Tibial nerve (tissue), 4 donors: Measurements from ENCODE around the gene MPZL3. TPM values are rescaled to one million over a fixed set of nuclear protein-coding genes. Genes with fewer than 3 reads are reported as not detected.
"Not testable (repeated sequence)": the region's sequence is repeated elsewhere in the genome, so short reads cannot be mapped to it uniquely, and the experiment has no call there.

Experiments
- DNase-seq, 2 donors: peaks; one replicate each; pipeline ENCODE4 v3.0.0-alpha.2; 2019; ENCODE audit warnings: low spot score in 2 of 2
- H3K27ac ChIP-seq, 4 donors: fragments of 200-600 bp; sonication (generic) in 3 of 4; one replicate each; pipeline ENCODE4 v1.5.1; 2017 to 2019; ENCODE audit warnings: mild to moderate bottlenecking in 1 of 4
- H3K27me3 ChIP-seq, 2 donors: fragments of 200-600 bp; sonication (generic) in 1 of 2; one replicate each; pipeline versions ENCODE4 v1.5.1 to v1.6.0; 2017 to 2019
- H3K36me3 ChIP-seq, 3 donors: fragments of 200-600 bp; sonication (generic); one replicate each; pipeline ENCODE4 v1.5.1; 2018 to 2019
- H3K4me1 ChIP-seq, 4 donors: fragments of 200-600 bp; sonication (generic) in 3 of 4; one replicate each; pipeline ENCODE4 v1.5.1; 2017 to 2019
- H3K4me3 ChIP-seq, 4 donors: fragments of 200-600 bp; sonication (generic) in 3 of 4; one replicate each; pipeline ENCODE4 v1.5.1; 2017 to 2019; ENCODE audit warnings: mild to moderate bottlenecking in 1 of 4, moderate library complexity in 1 of 4
- H3K9me3 ChIP-seq, 4 donors: fragments of 200-600 bp; sonication (generic) in 3 of 4; one replicate each; pipeline ENCODE4 v1.5.1; 2017 to 2019
- EP300 ChIP-seq, 2 donors: sonication (generic); formaldehyde crosslinking; IDR thresholded peaks; one replicate each; pipeline ENCODE4 v1.6.1; 2017; ENCODE audit warnings: antibody characterized with exemption in 2 of 2, mild to moderate bottlenecking in 1 of 2
- POLR2A ChIP-seq, 2 donors: fragments of 450-650 bp; IDR thresholded peaks; one replicate each; pipeline ENCODE4 v1.6.1; 2017; ENCODE audit warnings: antibody characterized with exemption in 2 of 2, mild to moderate bottlenecking in 2 of 2, moderate library complexity in 2 of 2
- WGBS, 2 donors: methylation state at CpG; one replicate each; pipeline ENCODE4 v1.1.5; 2018; 5-methylcytosine and 5-hydroxymethylcytosine counted together
- small RNA-seq: library from RNA; depleted of rRNA; stranded (forward); fragments of <200 nt; gene quantifications from one replicate; pipeline ENCODE3, GENCODE V24; 2016
- total RNA-seq, 4 donors: library from RNA; depleted of rRNA; stranded (reverse); fragments of >200 nt; gene quantifications; one replicate each; pipeline ENCODE4 v1.1.0, GENCODE V29; 2016
- TF ChIP-seq, protein P1 (sequence below), 5 experiments: fragments of 200-600 bp in 3 of 5; fragments of 450-650 bp in 2 of 5; sonication (generic) in 3 of 5; IDR thresholded peaks; one replicate each; pipeline ENCODE4 v1.5.1; 2016 to 2019; ENCODE audit warnings: antibody characterized with exemption in 5 of 5, mild to moderate bottlenecking in 3 of 5, moderate library complexity in 2 of 5

The MPZL3 gene
- total RNA-seq, 4 donors from 2014 or later = 0.87 to 3.1 (median 1.9) TPM

- Histone ChIP-seq H3K4me3 (no peak overlapping the region), H3K9me3 (peaks cover 0 to 5% (median 0%) of the 10 kb centered on the region in 4 donors), H3K4me1 (no peaks in the 10 kb centered on the region), H3K27me3 (no peaks in the 10 kb centered on the region), H3K36me3 (no peaks in the 10 kb centered on the region), H3K27ac (no peak overlapping the region)
- TF ChIP-seq, protein P1, sequence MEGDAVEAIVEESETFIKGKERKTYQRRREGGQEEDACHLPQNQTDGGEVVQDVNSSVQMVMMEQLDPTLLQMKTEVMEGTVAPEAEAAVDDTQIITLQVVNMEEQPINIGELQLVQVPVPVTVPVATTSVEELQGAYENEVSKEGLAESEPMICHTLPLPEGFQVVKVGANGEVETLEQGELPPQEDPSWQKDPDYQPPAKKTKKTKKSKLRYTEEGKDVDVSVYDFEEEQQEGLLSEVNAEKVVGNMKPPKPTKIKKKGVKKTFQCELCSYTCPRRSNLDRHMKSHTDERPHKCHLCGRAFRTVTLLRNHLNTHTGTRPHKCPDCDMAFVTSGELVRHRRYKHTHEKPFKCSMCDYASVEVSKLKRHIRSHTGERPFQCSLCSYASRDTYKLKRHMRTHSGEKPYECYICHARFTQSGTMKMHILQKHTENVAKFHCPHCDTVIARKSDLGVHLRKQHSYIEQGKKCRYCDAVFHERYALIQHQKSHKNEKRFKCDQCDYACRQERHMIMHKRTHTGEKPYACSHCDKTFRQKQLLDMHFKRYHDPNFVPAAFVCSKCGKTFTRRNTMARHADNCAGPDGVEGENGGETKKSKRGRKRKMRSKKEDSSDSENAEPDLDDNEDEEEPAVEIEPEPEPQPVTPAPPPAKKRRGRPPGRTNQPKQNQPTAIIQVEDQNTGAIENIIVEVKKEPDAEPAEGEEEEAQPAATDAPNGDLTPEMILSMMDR (IDR thresholded peaks at IDR 0.05) = no peak
- TF ChIP-seq EP300 (IDR thresholded peaks at IDR 0.05) (no peak), POLR2A (IDR thresholded peaks at IDR 0.05) (no peak)
- DNase-seq = no peak
- 71 to 80% methylated on average over 6 of the region's 6 CpGs for WGBS, 2 donors
Observed at GRCh38 chr11:118186346-118187107, 65.6 kb downstream of the MPZL3 start.

DNA sequence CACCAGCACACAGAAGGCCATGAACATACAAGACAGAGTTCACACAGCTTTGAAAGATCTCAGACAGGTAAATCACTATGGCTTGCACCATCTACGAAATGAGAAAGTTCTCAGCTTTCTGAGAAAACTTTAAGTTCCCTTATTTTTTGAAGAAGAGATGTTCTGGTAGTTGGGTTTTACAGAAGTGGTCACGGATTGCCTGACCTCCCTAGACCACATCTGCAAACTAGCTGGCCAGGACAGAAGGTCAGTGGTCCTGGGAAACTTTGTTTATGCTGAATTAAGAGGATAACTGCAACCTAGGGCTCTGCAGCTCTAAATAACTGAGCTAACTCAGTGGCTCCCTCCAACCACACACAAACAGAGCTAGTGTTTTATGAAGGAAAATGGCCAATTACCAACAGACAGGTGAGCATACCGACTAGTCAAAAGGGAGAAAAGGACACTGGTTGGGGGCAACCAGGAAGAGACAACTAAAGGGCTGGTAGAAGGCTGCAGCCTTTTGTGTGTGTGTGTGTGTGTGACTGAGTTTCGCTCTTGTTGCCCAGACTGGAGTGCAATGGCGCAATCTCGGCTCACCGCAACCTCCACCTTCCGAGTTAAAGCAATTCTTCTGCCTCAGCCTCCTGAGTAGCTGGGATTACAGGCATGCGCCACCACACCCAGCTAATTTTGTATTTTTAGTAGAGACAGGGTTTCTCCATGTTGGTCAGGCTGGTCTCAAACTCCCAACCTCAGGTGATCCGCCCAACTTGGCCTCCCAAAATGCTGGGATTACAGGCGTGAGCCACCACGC is 67.2 kb downstream of the MPZL3 start:
- DNase-seq = no peak
- WGBS, 2 donors = 86% methylated on average over 12 of the region's 12 CpGs
- H3K4me3 ChIP-seq = no peak overlapping the region
- no peaks in the 10 kb centered on the region for H3K9me3 ChIP-seq
- no peaks in the 10 kb centered on the region for H3K36me3 ChIP-seq
- H3K4me1 ChIP-seq = peaks cover 0 to 12% (median 0%) of the 10 kb centered on the region in 4 donors
- H3K27me3 ChIP-seq = no peaks in the 10 kb centered on the region
- TF ChIP-seq POLR2A (IDR thresholded peaks at IDR 0.05) (no peak), EP300 (IDR thresholded peaks at IDR 0.05) (no peak)
- TF ChIP-seq, protein P1 (IDR thresholded peaks at IDR 0.05) = no peak
- H3K27ac ChIP-seq = no peak overlapping the region

DNA sequence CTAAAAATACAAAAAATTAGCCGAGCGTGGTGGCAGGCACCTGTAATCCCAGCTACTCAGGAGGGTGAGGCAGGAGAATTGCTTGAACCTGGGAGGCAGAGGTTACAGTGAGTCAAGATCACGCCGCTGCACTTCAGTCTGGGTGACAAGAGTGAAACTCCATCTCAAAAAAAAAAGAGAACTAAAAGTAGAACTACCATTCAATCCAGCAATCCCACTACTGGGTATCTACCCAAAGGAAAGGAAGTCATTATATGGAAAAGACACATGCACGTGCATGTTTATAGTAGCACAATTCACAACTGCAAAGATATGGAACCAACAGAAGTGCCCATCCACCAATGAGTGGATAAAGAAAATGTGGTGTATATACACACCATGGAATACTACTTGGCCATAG is 68.5 kb downstream of the MPZL3 start:
- not testable (repeated sequence) for H3K36me3 ChIP-seq, H3K27me3 ChIP-seq, H3K9me3 ChIP-seq, H3K27ac ChIP-seq, H3K4me3 ChIP-seq, DNase-seq
- peaks cover 0 to 14% (median 0%) of the 10 kb centered on the region in 4 donors for H3K4me1 ChIP-seq
- 85 to 89% methylated on average over 5 of the region's 5 CpGs for WGBS, 2 donors

DNA sequence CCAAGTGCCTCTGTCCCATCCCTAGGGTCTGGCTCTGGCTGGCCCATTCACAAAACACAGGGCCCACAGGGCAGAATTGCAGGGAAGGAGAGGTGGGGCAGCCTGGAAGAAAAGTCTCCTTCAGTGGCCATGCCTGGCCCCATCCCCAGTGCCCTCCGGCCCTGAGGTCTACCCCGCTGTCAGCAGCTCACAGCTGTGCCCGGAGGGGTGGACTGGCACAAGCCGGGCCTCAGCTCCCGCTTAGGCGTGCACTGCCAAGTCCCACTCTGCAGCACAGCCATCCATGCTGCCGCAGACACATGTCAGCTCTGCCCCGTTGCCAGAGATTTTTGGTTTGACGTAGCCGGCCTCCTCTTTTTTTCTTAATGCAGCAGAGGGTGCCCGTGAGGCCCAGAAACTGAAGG is 71.9 kb downstream of the MPZL3 start:
- WGBS, 2 donors = 0 to 10% methylated on average over 10 to 11 of the region's 11 CpGs
- Histone ChIP-seq H3K4me1 (peaks cover 0 to 25% (median 0%) of the 10 kb centered on the region in 4 donors), H3K36me3 (no peaks in the 10 kb centered on the region), H3K9me3 (no peaks in the 10 kb centered on the region), H3K27ac (peak overlapping the region in 2 of 4 donors; percentile 40 to 52), H3K27me3 (no peaks in the 10 kb centered on the region), H3K4me3 (peak overlapping the region in 1 of 4 donors; percentile 31)
- TF ChIP-seq, protein P1 (IDR thresholded peaks at IDR 0.05) = no peak
- TF ChIP-seq EP300 (IDR thresholded peaks at IDR 0.05) (no peak), POLR2A (IDR thresholded peaks at IDR 0.05) (peak in 1 of 2 donors; percentile 10)
- DNase-seq = peak; percentile 23 to 45

- no peaks in the 10 kb centered on the region for H3K36me3 ChIP-seq
- peaks cover 0 to 28% (median 0%) of the 10 kb centered on the region in 4 donors for H3K4me1 ChIP-seq
- 80 to 84% methylated on average over 4 of the region's 4 CpGs for WGBS, 2 donors
- H3K27ac ChIP-seq = peak overlapping the region in 1 of 4 donors; percentile 29
- DNase-seq = no peak
- H3K27me3 ChIP-seq = no peaks in the 10 kb centered on the region
- peak overlapping the region in 1 of 4 donors; percentile 44 for H3K4me3 ChIP-seq
- H3K9me3 ChIP-seq = no peaks in the 10 kb centered on the region
- TF ChIP-seq EP300 (IDR thresholded peaks at IDR 0.05) = no peak
- no peak for TF ChIP-seq POLR2A (IDR thresholded peaks at IDR 0.05)
- TF ChIP-seq, protein P1 (IDR thresholded peaks at IDR 0.05) = no peak
Observed at GRCh38 chr11:118176778-118177134, 75.4 kb downstream of the MPZL3 start.

Small RNA genes within 50 kb of the gene (small RNA-seq; reads per million reads assigned to genes)
- gene HSPE1P18 = not detected

Other genes with a start within 250 kb of the MPZL3 start
- not detected for gene TMPRSS4, start 175.3 kb downstream of the MPZL3 start, total RNA-seq
- not detected for gene SMIM35, start 165.4 kb downstream of the MPZL3 start, total RNA-seq
- 1 to 10 TPM in 2 of 4 donors, under 1 TPM in 2; 0.66 to 4.1 (median 1.1) TPM for gene SCN4B, start 99.5 kb downstream of the MPZL3 start, total RNA-seq
- gene SCN2B, start 75.7 kb downstream of the MPZL3 start, total RNA-seq = 1 to 10 TPM in 1 of 4 donors, under 1 TPM in 2, not detected in 1; 0.78 to 1.3 (median 0.87) TPM
- 1 to 10 TPM in 3 of 4 donors, under 1 TPM in 1; 0.60 to 4.5 (median 3.9) TPM for gene JAML, start 27.4 kb downstream of the MPZL3 start, total RNA-seq
- 10 to 100 TPM in 3 of 4 donors, 1 to 10 TPM in 1; 6.7 to 53.7 (median 27.0) TPM for gene MPZL2, start 11.9 kb upstream of the MPZL3 start, total RNA-seq
- gene CD3E, start 52.4 kb upstream of the MPZL3 start, total RNA-seq = 1 to 10 TPM in 1 of 4 donors, under 1 TPM in 2, not detected in 1; 0.78 to 3.6 (median 0.90) TPM
- gene CD3D, start 90.3 kb upstream of the MPZL3 start, total RNA-seq = 1 to 10 TPM in 1 of 4 donors, not detected in 3; 1.1 TPM
- 1 to 10 TPM in 2 of 4 donors, under 1 TPM in 1, not detected in 1; 0.44 to 1.5 (median 1.4) TPM for gene CD3G, start 92.0 kb upstream of the MPZL3 start, total RNA-seq
- 10 to 100 TPM; 38.4 to 48.5 (median 41.4) TPM for gene UBE4A, start 107.2 kb upstream of the MPZL3 start, total RNA-seq
- 10 to 100 TPM; 22.4 to 51.5 (median 34.4) TPM for gene ATP5MG, start 149.2 kb upstream of the MPZL3 start, total RNA-seq
- gene KMT2A, start 184.1 kb upstream of the MPZL3 start, total RNA-seq = 100 to 1,000 TPM in 1 of 4 donors, 10 to 100 TPM in 3; 78.6 to 101 (median 86.8) TPM